NCI-H2107 treated with DMSO at 0.1 percent for 48 hours (cell line): Measurements from ENCODE around the gene SNU13.
"Not testable (repeated sequence)": the region's sequence is repeated elsewhere in the genome, so short reads cannot be mapped to it uniquely, and the experiment has no call there.

Experiments
- DNase-seq: peaks from one replicate; lab custom pipeline; 2025; ENCODE audit not compliant: unreplicated experiment; lab: John Stamatoyannopoulos, UW

SNU13 gene

DNA sequence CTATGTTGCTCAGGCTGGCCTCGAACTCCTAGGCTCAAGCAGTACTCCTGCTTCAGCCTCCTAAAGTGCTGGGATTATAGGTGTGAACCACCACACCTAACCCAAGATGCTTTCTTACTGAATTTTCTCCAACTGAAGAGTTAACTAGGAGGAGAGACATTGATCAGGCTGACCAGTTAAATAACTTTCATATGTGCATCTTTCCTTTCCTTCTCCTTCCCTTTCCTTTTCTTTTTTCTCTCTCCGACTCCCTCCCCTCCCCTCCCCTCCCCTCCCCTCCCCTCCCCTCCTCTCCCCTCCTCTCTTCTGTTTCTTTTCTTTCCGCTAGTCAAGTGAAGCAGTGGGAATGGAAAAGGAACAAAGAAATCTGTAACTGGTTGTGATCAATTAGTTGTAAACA is 40.9 kb downstream of the SNU13 start:
- no peak for DNase-seq

DNA sequence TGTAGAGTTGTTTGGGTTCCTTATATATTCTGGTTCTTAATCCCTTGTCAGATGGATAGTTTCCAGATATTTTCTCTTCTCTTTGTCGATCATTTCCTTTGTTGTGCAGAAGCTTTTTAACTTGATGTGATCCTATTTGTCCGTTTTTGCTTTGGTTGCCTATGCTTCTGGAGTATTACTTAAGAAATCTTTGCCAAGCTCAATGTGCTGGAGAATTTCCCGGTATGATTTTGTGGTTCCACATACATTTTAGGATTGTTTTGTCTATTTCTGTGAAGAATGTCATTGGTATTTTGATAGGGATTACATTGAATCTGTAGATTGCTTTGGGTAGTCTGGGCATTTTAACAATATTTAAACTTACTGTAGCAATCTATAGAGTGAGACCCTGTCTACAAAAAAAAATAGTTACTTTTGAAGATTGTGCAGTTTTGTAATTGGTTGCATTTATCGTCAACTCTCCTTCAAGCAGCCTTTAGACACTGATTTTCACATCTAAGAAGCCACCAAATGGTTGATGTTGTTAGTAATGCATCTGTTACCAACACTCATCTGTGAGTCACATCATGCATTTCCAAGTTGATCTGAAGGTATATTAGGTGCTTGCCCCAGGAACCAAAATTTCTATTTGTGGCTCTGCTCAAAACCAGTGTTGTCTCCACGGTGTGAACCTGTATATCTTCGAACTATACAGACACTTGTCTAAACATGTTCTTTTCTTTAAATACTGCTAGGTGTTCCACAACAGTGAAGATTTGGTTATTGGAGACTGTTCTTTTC is 46.1 kb downstream of the SNU13 start:
- no peak for DNase-seq

DNA sequence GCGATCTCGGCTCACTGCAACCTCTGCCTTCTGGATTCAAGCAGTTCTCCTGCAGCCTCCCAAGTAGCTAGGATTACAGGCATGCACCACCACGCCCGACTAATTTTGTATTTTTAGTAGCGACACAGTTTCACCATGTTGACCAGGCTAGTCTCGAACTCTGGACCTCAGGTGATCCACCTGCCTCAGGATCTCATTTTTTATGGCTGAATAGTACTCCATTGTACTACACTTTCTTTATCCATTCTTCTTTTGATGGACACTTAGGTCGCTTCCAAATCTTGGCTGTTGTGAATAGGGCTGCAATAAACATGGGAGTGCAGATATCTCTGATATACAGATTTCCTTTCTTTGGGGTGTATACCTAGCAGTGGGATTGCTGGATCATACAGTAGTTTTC is 46.8 kb downstream of the SNU13 start:
- no peak for DNase-seq

DNA sequence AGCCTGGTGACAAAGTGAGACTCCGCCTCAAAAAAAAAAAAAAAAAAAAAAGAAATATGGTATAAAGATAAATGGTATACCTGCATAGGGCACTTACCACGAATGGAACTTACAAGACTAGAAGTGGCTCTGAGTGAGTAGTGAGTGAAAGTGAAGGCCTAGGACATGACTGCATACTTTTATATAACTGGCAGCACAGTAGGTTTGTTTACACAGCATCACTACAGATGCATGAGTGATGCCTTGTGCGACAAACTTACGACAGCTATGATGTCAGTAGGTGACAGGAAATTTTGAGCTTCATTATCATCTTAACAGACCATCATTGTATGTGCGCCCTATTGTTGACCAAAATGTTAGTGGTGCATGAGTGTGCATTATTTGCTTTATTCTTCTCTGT is 49.9 kb downstream of the SNU13 start:
- DNase-seq: no peak

DNA sequence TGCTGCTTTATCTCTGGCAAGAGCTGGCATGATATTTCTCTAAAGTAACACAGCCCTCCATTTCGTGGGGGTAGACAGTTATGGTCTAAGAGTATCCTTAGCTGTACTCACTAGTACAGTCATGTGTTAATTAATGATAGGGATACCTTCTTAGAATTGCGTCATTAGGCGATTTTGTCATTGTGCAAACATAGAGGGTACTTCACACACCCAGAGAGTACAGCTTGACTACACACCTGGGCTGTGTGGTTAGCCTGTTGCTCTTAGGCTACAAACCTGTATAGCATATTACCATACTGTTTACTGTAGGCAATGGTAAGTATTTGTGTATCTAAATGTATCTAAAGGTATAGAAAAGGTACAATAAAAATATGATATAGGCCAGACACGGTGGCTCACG is 50.5 kb downstream of the SNU13 start:
- DNase-seq: no peak

DNA sequence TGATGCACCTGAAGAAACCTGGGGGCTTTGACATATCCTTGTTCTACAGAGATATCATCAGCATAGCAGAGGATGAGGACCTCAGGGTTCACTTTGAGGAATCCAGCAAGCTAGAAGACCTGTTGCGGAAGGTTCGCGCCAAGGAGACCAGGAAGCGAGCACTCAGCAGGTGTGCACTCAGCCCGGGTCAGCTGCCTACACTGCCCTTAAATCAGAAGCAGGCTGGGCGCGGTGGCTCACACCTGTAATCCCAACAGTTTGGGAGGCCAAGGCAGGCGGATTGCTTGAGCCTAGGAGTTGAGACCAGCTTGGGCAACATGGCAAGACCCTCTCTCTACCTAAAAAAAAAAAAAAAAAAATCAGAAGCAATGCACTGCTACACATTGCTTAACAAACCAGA is 51.0 kb downstream of the SNU13 start:
- DNase-seq: not testable (repeated sequence)

DNA sequence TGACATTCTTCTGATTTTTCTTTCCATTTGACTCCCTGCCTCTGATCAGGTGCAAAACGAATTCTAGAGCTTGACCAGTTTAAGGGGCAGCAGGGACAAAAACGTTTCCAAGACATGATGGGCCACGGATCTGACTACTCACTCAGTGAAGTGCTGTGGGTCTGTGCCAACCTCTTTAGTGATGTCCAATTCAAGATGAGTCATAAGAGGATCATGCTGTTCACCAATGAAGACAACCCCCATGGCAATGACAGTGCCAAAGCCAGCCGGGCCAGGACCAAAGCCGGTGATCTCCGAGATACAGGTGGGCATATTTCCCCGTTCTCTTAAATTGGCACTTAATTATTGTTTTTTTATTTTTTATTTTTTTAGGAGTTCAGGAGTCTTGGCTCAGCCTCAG is 52.2 kb downstream of the SNU13 start:
- no peak for DNase-seq

DNA sequence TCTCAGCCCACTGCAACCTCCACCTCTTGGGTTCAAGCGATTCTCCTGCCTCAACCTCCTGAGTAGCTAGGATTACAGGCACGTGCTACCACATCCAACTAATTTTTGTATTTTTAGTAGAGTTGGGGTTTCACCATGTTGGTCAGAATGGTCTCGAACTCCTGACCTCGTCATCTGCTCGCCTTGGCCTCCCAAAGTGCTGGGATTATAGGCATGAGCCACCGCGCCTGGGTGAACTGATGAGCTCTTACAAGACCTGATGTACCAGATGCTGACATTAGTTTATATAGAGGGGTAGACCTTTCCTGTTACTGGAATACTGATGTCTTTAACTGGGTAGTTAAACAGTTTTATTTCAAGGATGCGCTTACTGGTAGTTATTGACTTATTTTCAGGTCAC is 54.1 kb downstream of the SNU13 start:
- DNase-seq: not testable (repeated sequence)

DNA sequence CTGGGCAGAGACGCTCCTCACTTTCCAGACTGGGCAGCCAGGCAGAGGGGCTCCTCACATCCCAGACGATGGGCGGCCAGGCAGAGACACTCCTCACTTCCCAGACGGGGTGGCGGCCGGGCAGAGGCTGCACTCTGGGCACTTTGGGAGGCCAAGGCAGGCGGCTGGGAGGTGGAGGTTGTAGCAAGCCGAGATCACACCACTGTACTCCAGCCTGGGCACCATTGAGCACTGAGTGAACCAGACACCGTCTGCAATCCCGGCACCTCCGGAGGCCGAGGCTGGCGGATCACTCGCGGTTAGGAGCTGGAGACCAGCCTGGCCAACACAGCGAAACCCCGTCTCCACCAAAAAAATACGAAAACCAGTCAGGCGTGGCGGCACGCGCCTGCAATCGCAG is 57.1 kb downstream of the SNU13 start:
- DNase-seq: not testable (repeated sequence)

DNA sequence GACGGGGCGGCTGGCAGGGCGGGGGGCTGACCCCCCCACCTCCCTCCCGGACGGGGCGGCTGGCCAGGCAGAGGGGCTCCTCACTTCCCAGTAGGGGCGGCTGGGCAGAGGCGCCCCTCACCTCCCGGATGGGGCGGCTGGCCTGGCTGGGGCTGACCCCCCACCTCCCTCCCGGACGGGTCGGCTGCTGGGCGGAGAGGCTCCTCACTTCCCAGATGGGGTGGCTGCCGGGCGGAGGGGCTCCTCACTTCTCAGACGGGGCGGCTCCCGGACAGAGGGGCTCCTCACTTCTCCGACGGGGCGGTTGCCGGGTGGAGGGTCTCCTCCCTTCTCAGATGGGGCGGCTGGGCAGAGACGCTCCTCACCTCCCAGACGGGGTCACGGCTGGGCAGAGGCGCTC is 57.6 kb downstream of the SNU13 start:
- not testable (repeated sequence) for DNase-seq

DNA sequence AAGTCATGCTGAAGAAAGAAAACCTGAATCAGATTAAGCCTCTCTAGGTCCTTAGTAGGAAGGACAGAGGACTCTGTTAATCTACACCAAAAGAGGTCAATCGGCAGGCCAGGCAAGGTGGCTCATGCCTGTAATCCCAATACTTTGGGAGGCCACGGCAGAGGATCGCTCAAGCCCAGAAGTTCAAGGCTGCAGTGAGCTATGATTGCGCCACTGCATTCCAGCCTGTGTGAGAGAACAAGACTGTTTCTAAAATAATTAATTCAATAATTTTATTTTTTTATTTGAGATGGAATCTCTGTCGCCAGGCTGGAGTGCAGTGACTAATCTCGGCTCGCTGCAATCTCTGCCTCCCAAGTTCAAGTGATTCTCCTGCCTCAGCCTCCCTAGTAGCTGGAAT is 63.1 kb downstream of the SNU13 start:
- DNase-seq: no peak
